PFSK-1 (cell line): ENCODE results near the gene NOL11.

Source experiments
- POLR2AphosphoS5 ChIP-seq: IDR thresholded peaks from 2 replicates; pipeline ENCODE4 v1.6.1; 2012; ENCODE audit warnings: low read depth, mild to moderate bottlenecking, control low read depth, low read length, moderate library complexity
- REST ChIP-seq, 2 experiments: IDR thresholded peaks; 2 replicates each; pipeline versions ENCODE4 v1.6.1 to v1.8.0; 2011 to 2012; ENCODE audit warnings: low read depth in 2 of 2, low read length in 2 of 2, control low read depth in 1 of 2, inconsistent platforms in 1 of 2, mild to moderate bottlenecking in 1 of 2, moderate library complexity in 1 of 2; ENCODE audit not compliant: insufficient read depth in 1 of 2
- SIN3A ChIP-seq: IDR thresholded peaks from 2 replicates; pipeline ENCODE4 v1.6.1; 2012; ENCODE audit warnings: mild to moderate bottlenecking, low read length, moderate library complexity, borderline replicate concordance; ENCODE audit not compliant: insufficient read depth
- TAF1 ChIP-seq: IDR thresholded peaks from 2 replicates; pipeline ENCODE4 v1.6.1; 2012; ENCODE audit warnings: low read length, control low read depth, borderline replicate concordance; ENCODE audit not compliant: insufficient read depth

GRCh38 chr17:67772679-67773078 is 54.9 kb downstream of the NOL11 start:
- no peak for TF ChIP-seq POLR2AphosphoS5
- TF ChIP-seq TAF1, result no peak
- no peak for TF ChIP-seq REST (IDR thresholded peaks at IDR 0.05; ENCODE audit: insufficient read depth in 1 of 2, low read depth in 2 of 2, low read length in 2 of 2)
- no peak for TF ChIP-seq SIN3A
